A673 (cell line): ENCODE results near the gene SLC22A23. TPM values are rescaled to one million over a fixed set of nuclear protein-coding genes. Genes with fewer than 3 reads are reported as not detected.

Experiments
- BruUV-seq: library from RNA; stranded (reverse); fragments of 400-500 nt; replicated peaks from 2 replicates; lab custom pipeline; 2021; lab: Mats Ljungman, UMichigan
- CTCF ChIA-PET: fragments of 300-600 bp; sonication (Branson Sonifier 250); formaldehyde crosslinking; loops from one replicate; lab custom pipeline; 2022; ENCODE audit warnings: antibody characterized with exemption; lab: Charles Lee
- POLR2A ChIA-PET: fragments of 300-600 bp; sonication (Branson Sonifier 250); formaldehyde crosslinking; loops from one replicate; lab custom pipeline; 2022; ENCODE audit warnings: antibody characterized with exemption; ENCODE audit not compliant: low non-redundant PET; lab: Charles Lee
- DNase-seq: peaks from one replicate; pipeline ENCODE4 v3.0.0-alpha.2; 2015; ENCODE audit warnings: low spot score
- H3K27ac ChIP-seq: fragments of 200-600 bp; sonication (generic); 2 replicates; pipeline ENCODE4 v1.5.1; 2016; ENCODE audit warnings: mixed run types, low read depth, mild to moderate bottlenecking, mixed read lengths, antibody characterized with exemption, low read length; ENCODE audit not compliant: poor library complexity, severe bottlenecking
- H3K27me3 ChIP-seq: fragments of 200-600 bp; sonication (generic); replicated peaks from 2 replicates; pipeline ENCODE4 v1.6.1; 2017; ENCODE audit warnings: mixed run types, low read depth, mild to moderate bottlenecking, mixed read lengths, antibody characterized with exemption, low read length; ENCODE audit not compliant: insufficient read depth, poor library complexity
- H3K36me3 ChIP-seq: fragments of 200-600 bp; sonication (generic); 2 replicates; pipeline ENCODE4 v1.6.1; 2016; ENCODE audit warnings: mixed run types, mild to moderate bottlenecking, mixed read lengths, antibody characterized with exemption, low read length; ENCODE audit not compliant: insufficient read depth, poor library complexity, severe bottlenecking
- H3K4me1 ChIP-seq: fragments of 200-600 bp; sonication (generic); 2 replicates; pipeline ENCODE4 v1.6.1; 2017; ENCODE audit warnings: mixed run types, mild to moderate bottlenecking, mixed read lengths, antibody characterized with exemption, low read length; ENCODE audit not compliant: insufficient read depth, poor library complexity, severe bottlenecking
- H3K4me3 ChIP-seq: fragments of 200-600 bp; sonication (generic); 2 replicates; pipeline ENCODE4 v1.5.1; 2016; ENCODE audit warnings: low read depth, mixed run types, mild to moderate bottlenecking, mixed read lengths, low read length; ENCODE audit not compliant: poor library complexity, severe bottlenecking
- H3K9me3 ChIP-seq: fragments of 200-600 bp; sonication (generic); 2 replicates; pipeline ENCODE4 v1.6.1; 2016; ENCODE audit warnings: mixed run types, low read depth, mild to moderate bottlenecking, mixed read lengths, antibody characterized with exemption, low read length; ENCODE audit not compliant: poor library complexity, severe bottlenecking
- CTCF ChIP-seq: fragments of 300-800, 200-600 bp; sonication (generic); conservative IDR thresholded peaks from 2 replicates; pipeline ENCODE4 v1.5.1; 2017; ENCODE audit warnings: low read depth, mild to moderate bottlenecking, antibody characterized with exemption, low read length, moderate library complexity, mixed read lengths
- EZH2 ChIP-seq: fragments of 200-600 bp; sonication (generic); IDR thresholded peaks from 2 replicates; pipeline ENCODE4 v1.6.1; 2017; ENCODE audit warnings: borderline replicate concordance, low read depth, mild to moderate bottlenecking, mixed read lengths, antibody characterized with exemption, low read length; ENCODE audit not compliant: poor library complexity, severe bottlenecking
- intact Hi-C: fragments of 100-400 bp; cut with micrococcal nuclease; formaldehyde crosslinking; loops from one replicate; pipeline ENCODE4 v1.10.0; 2022; ENCODE audit not compliant: unreplicated experiment
- total RNA-seq: library from RNA; stranded (reverse); gene quantifications from 2 replicates; pipeline ENCODE4 v1.2.3, GENCODE V29; 2021

Gene SLC22A23
- total RNA-seq, 1 experiment from 2014 or later, result 6.2 TPM

DNA sequence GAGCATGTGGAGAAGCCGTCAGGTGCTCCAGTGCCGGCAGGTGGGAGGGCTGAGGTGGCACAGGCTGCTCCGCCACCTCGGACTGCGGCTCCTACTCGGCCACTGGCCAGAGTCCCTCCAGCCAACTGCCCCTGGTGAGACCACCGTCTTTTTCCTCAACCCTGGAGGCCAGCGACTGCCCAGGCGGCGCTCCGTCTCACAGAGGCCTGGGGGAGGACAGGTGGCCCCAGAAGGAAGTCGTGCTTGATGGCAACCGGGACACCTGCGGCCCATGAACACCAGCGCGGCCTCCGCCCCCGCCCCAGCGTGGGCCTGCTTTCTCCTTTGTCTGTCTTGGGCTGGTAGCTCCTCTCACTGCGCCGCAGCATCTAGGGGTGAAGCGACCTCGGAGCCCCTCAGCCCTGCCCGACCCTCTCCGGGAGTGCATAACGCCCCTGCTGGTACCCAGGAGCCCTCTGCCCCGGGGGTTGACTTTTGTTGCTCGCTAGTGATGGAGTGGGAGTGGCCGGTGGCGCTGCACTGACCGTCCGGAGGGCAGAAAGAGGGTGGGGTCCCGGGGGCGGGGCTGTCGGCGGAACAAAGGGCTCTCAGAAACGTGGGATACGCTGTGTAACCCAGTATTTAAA is 228.7 kb downstream of the SLC22A23 start:
- H3K4me3 ChIP-seq, result peak overlapping the region; percentile 85
- no peak for DNase-seq
- H3K4me1 ChIP-seq, result peaks cover 23% of the 10 kb centered on the region
- H3K27me3 ChIP-seq, result peaks cover 8% of the 10 kb centered on the region
- ChIA-PET CTCF (no interaction called here), POLR2A (no interaction called here)
- TF ChIP-seq EZH2 (no peak), CTCF (no peak)
- no peaks in the 10 kb centered on the region for H3K9me3 ChIP-seq
- peak overlapping the region; percentile 83 for H3K27ac ChIP-seq
- no TSS peak for BruUV-seq
- intact Hi-C loops, result no loop called here
- H3K36me3 ChIP-seq, result peaks cover 18% of the 10 kb centered on the region

DNA sequence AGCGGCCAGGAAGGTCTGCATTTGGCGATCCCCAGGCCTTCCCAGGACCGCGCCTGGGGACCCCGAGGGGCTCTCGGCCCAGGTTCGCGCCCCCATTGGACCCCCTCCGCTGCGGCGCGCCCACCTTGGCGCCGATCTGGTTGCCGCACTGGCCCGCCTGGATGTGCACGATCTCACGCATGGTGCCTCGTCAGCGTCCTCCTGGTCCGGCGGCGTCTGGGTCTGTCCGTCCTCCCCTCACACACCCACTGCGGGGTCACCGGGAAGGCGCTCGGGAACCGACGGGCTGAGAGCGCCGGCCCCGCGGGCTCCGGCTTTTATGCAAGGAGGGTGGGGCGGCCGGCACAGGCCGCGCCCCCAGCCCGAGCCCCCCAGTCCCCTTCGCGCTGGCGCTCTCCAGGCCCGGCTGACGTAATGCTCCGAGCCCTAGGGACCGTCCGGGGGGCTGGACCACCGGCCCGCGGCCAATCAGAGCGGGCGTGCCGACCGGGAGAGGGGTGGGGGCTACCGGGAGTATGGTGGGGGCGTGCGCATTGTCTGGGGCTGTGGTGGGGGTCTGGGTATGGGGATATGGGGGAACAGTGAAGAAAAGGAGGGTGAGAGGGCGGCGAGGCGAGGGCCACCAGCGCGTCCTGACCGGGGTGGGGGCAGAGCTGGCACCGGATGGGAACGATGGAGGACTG is 229.3 kb downstream of the SLC22A23 start, which contains the start of gene TUBB2B:
Gene TUBB2B, minus strand, starts transcription at position 291 of the 683 bp plus-strand sequence. Its CDS starts 110 bp downstream, at position 181.
- TF ChIP-seq CTCF, result no peak
- no peak for TF ChIP-seq EZH2
- intact Hi-C loops, result loop anchor here (2.0 kb wide), 1 partner anchor 71 kb away; the partner anchor contains the start of gene TUBB2A
- peak; percentile 92 for DNase-seq
- Histone ChIP-seq H3K27me3 (peaks cover 8% of the 10 kb centered on the region), H3K27ac (peak within 1 kb of the TSS; percentile 83), H3K36me3 (peaks cover 18% of the 10 kb centered on the region), H3K9me3 (no peaks in the 10 kb centered on the region), H3K4me1 (peaks cover 23% of the 10 kb centered on the region), H3K4me3 (peak within 1 kb of the TSS; percentile 85)
- BruUV-seq, result no TSS peak
- ChIA-PET CTCF (no interaction called here), POLR2A (interaction anchor here (0.6 kb wide), 1 partner anchor 236 kb away, joined by 3 read pairs; no protein-coding TSS in a partner anchor)

DNA sequence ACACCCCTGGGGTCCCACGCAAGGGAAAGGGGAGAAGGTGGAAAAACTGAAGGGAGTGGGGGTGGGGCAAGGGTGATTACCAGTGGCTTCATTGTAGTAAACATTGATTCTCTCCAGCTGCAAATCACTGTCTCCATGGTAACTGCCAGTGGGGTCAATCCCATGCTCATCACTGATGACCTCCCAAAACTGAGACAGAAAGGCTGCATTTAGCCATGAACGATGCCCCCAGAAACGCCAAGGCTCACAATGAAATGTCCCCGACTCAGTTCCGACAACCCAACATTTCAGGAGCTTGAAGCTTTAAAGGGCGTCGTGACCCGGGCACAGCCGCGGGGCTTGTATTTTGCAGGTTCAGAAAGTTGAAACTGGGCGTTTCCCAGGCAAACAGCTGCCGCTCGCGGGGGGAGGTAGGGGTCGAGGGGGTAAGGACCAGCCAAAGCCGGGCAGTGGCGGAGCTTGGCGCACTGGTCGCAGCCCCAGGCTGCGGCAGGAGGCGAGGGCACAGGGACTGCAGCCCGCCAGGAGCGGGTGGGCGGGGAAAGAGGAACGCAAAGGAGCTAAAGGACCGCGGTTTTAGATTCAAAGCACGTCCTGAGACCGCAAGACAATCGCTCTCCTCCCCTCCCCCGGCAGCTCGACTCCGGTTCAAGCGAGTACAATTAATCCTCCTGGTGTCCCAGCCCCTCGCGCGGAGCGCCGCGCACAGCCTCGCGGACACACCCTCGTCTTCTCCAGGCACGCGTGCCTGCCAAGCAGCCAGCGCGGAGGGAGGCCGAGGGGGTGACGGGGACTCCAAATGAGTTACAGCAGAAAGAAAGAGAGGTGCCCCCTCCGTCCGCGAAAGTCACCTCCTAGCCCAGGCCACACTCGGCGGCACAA is 230.1 kb downstream of the SLC22A23 start:
- Histone ChIP-seq H3K36me3 (peaks cover 18% of the 10 kb centered on the region), H3K4me1 (peaks cover 23% of the 10 kb centered on the region), H3K4me3 (peak overlapping the region; percentile 85), H3K27me3 (peaks cover 8% of the 10 kb centered on the region), H3K27ac (peak overlapping the region; percentile 83), H3K9me3 (no peaks in the 10 kb centered on the region)
- peak; percentile 88 for DNase-seq
- intact Hi-C loops, result loop anchor here (2.0 kb wide), 1 partner anchor 70 kb away; the partner anchor contains the start of gene TUBB2A
- no peak for TF ChIP-seq EZH2
- no peak for TF ChIP-seq CTCF
- POLR2A ChIA-PET, result interaction anchor here (0.6 kb wide), 1 partner anchor 235 kb away, joined by 3 read pairs; no protein-coding TSS in a partner anchor
- TSS peak; percentile 48 for BruUV-seq
- CTCF ChIA-PET, result no interaction called here
